ENCODE results near the gene SLC27A3.

DNA sequence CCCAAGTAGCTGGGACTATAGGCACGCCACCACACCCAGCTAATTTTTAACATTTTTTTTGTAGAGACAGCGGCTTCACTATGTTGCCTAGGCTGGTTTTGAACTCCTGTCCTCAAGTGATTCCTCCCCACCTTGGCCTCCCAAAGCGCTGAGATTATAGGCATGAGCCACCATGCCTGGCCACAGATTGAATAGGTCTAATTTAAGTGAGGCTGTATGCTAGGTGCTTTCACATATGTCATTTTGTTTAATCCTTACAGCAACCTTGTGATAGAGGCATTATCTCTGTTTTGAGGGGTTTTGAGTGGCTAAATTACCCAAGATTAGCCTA is 40.2 kb upstream of the SLC27A3 start:
- TF ChIP-seq, protein P1, sequence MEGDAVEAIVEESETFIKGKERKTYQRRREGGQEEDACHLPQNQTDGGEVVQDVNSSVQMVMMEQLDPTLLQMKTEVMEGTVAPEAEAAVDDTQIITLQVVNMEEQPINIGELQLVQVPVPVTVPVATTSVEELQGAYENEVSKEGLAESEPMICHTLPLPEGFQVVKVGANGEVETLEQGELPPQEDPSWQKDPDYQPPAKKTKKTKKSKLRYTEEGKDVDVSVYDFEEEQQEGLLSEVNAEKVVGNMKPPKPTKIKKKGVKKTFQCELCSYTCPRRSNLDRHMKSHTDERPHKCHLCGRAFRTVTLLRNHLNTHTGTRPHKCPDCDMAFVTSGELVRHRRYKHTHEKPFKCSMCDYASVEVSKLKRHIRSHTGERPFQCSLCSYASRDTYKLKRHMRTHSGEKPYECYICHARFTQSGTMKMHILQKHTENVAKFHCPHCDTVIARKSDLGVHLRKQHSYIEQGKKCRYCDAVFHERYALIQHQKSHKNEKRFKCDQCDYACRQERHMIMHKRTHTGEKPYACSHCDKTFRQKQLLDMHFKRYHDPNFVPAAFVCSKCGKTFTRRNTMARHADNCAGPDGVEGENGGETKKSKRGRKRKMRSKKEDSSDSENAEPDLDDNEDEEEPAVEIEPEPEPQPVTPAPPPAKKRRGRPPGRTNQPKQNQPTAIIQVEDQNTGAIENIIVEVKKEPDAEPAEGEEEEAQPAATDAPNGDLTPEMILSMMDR (IDR thresholded peaks at IDR 0.05): no peak
- TF ChIP-seq POLR2A (IDR thresholded peaks at IDR 0.05) (no peak), POLR2AphosphoS5 (IDR thresholded peaks at IDR 0.05) (no peak), EP300 (IDR thresholded peaks at IDR 0.05) (no peak)

All from sigmoid colon (tissue), 4 donors.